HUES48 (cell line): ENCODE measurements around the gene GLCCI1.
A peak's percentile ranks its signal among the peaks of the same experiment; 100 is the strongest.

Experiments
- H3K27ac ChIP-seq: one replicate; pipeline ENCODE4 v1.7.0; 2013; ENCODE audit warnings: low read depth, low read length, inconsistent platforms
- H3K27me3 ChIP-seq: 2 replicates; pipeline ENCODE4 v1.6.1; 2013; ENCODE audit warnings: mild to moderate bottlenecking, low read length; ENCODE audit not compliant: control insufficient read depth, insufficient read depth
- H3K36me3 ChIP-seq: 2 replicates; pipeline ENCODE4 v1.6.1; 2013; ENCODE audit warnings: low read length; ENCODE audit not compliant: control insufficient read depth, insufficient read depth
- H3K4me1 ChIP-seq: 2 replicates; pipeline ENCODE4 v1.6.1; 2013; ENCODE audit warnings: mild to moderate bottlenecking, low read length; ENCODE audit not compliant: control insufficient read depth, insufficient read depth
- H3K4me3 ChIP-seq: 2 replicates; pipeline ENCODE4 v1.5.1; 2013; ENCODE audit warnings: mild to moderate bottlenecking, low read depth, low read length
- H3K9ac ChIP-seq: 2 replicates; pipeline ENCODE4 v1.6.1; 2013; ENCODE audit warnings: mild to moderate bottlenecking, low read depth, low read length, moderate library complexity
- H3K9me3 ChIP-seq: 2 replicates; pipeline ENCODE4 v1.6.1; 2013; ENCODE audit warnings: low read length; ENCODE audit not compliant: control insufficient read depth, insufficient read depth

The GLCCI1 gene

DNA sequence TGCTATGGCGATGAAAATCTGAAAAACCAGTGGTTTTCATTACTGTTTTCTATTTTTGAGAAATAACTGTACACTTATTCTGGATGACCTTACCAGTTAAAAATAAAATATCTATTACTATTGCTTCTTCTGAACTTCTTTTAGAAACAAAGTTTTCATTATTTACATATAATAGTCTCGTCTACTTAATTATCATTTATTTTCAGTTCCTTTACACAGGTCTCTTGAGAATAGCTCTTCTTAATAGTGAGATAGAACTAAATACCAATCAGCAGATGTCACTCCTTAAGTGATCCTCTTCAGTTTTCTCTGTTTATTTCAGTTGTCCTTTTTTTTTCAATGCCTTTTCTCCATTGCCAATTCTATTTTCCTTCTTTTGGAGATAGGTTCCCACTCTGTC, 4.3 kb upstream of the GLCCI1 start:
- Histone ChIP-seq H3K36me3 (no peaks in the 10 kb centered on the region), H3K4me3 (no peak overlapping the region), H3K27me3 (no peaks in the 10 kb centered on the region), H3K27ac (no peak overlapping the region), H3K9ac (no peak overlapping the region), H3K9me3 (no peaks in the 10 kb centered on the region), H3K4me1 (0 out of 2 replicates have a peak, but pooled peaks cover 3% of the 10 kb centered on the region)

DNA sequence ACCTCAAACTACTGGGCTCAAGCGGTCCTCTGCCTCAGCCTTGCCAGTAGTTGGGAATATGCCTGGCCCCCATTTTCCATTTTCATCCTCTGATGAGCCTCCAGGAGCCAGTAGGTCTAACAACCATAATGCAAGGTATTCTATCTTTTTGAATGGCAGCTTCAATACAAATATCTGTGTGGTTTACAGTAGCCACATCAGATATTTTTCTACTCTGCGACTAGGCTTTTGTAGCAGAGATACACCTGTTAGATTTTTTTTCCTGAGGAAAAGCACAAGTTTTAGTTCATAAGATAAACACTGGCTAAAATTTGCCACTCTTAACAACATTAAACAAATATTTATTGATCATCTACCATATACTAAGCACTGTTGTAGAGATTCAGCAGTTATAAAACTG, 3.9 kb upstream of the GLCCI1 start:
- no peak overlapping the region for H3K4me3 ChIP-seq
- no peaks in the 10 kb centered on the region for H3K27me3 ChIP-seq
- H3K27ac ChIP-seq: no peak overlapping the region
- H3K4me1 ChIP-seq: 0 out of 2 replicates have a peak, but pooled peaks cover 3% of the 10 kb centered on the region
- no peaks in the 10 kb centered on the region for H3K9me3 ChIP-seq
- H3K9ac ChIP-seq: no peak overlapping the region
- H3K36me3 ChIP-seq: no peaks in the 10 kb centered on the region

DNA sequence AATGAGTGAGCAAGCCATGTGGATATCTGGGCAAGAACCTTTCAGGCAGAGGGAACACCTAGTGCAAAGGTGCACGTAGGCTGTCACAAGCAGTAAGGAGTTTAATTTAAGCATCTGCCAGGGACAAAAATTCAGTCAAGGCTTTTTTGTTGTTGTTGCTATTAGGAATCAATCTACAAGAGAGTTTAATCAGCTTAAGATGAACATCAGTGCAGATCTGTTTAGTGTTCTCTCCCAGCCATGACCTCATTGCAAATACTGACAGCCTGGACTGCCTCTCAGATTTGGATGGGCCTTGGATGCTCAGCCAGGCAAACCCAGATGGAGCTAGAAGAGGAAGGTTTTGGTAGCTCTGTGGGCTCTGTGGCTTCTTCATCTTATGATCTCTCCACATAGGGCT, 3.3 kb upstream of the GLCCI1 start:
- Histone ChIP-seq H3K4me3 (no peak overlapping the region), H3K9ac (no peak overlapping the region), H3K36me3 (no peaks in the 10 kb centered on the region), H3K27me3 (no peaks in the 10 kb centered on the region), H3K4me1 (0 out of 2 replicates have a peak, but pooled peaks cover 3% of the 10 kb centered on the region), H3K27ac (no peak overlapping the region), H3K9me3 (no peaks in the 10 kb centered on the region)

GRCh38 chr7:7966141-7966734, 2.4 kb upstream of the GLCCI1 start:
- H3K27me3 ChIP-seq: no peaks in the 10 kb centered on the region
- no peak overlapping the region for H3K27ac ChIP-seq
- H3K4me1 ChIP-seq: peaks cover 13% of the 10 kb centered on the region
- no peak overlapping the region for H3K9ac ChIP-seq
- H3K9me3 ChIP-seq: no peaks in the 10 kb centered on the region
- no peaks in the 10 kb centered on the region for H3K36me3 ChIP-seq
- no peak overlapping the region for H3K4me3 ChIP-seq

DNA sequence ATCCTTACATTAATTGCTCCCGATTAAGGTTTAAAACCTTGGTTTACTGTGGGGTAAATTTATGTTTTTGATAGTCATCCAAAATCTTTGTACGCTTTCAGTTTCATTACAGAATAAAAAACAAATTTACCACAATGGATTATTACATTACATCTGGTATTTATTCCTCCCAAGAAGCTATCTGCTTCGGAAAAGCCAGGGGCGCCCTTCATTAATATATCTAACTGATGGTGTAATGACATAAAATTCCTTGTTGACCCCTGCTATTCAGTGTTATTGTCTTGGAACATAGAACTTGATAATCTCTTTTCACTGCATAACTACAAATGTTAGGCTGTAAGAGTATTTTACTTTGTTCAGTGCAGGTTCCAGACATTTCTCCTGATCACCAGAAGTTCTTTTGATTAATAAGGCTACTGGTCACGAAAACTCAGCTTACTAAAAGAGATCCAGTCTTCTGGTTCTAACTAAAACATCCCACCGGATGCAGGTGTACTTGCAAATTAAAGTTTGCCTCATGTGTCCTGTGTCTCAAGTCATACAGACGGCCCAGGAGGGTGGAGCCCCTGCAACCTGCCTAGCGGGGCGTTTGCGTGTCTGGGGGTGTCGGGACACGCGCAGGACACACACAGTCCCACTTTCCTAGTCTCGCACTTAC, 581 bp upstream of the GLCCI1 start:
- H3K27ac ChIP-seq: no peak overlapping the region
- H3K4me1 ChIP-seq: peaks cover 30% of the 10 kb centered on the region
- H3K36me3 ChIP-seq: no peaks in the 10 kb centered on the region
- no peaks in the 10 kb centered on the region for H3K9me3 ChIP-seq
- no peak overlapping the region for H3K9ac ChIP-seq
- peak overlapping the region; percentile 98 for H3K4me3 ChIP-seq
- no peaks in the 10 kb centered on the region for H3K27me3 ChIP-seq

GRCh38 chr7:7969306-7970236, 975 bp downstream of the GLCCI1 start:
- H3K27me3 ChIP-seq: no peaks in the 10 kb centered on the region
- peak overlapping the region; percentile 53 for H3K9ac ChIP-seq
- peaks cover 39% of the 10 kb centered on the region for H3K4me1 ChIP-seq
- peak overlapping the region; percentile 97 for H3K27ac ChIP-seq
- no peaks in the 10 kb centered on the region for H3K9me3 ChIP-seq
- H3K36me3 ChIP-seq: no peaks in the 10 kb centered on the region
- peak overlapping the region; percentile 98 for H3K4me3 ChIP-seq

- peak overlapping the region; percentile 53 for H3K9ac ChIP-seq
- H3K36me3 ChIP-seq: no peaks in the 10 kb centered on the region
- H3K4me1 ChIP-seq: peaks cover 41% of the 10 kb centered on the region
- no peaks in the 10 kb centered on the region for H3K27me3 ChIP-seq
- H3K9me3 ChIP-seq: no peaks in the 10 kb centered on the region
- peak overlapping the region; percentile 98 for H3K4me3 ChIP-seq
- peak overlapping the region; percentile 76 for H3K27ac ChIP-seq
Observed at GRCh38 chr7:7970237-7970530, 1.6 kb downstream of the GLCCI1 start.

GRCh38 chr7:7970531-7971307, 2.1 kb downstream of the GLCCI1 start:
- Histone ChIP-seq H3K27ac (no peak overlapping the region), H3K4me1 (peaks cover 46% of the 10 kb centered on the region), H3K9me3 (no peaks in the 10 kb centered on the region), H3K4me3 (peak overlapping the region; percentile 98), H3K9ac (no peak overlapping the region), H3K36me3 (no peaks in the 10 kb centered on the region), H3K27me3 (no peaks in the 10 kb centered on the region)

DNA sequence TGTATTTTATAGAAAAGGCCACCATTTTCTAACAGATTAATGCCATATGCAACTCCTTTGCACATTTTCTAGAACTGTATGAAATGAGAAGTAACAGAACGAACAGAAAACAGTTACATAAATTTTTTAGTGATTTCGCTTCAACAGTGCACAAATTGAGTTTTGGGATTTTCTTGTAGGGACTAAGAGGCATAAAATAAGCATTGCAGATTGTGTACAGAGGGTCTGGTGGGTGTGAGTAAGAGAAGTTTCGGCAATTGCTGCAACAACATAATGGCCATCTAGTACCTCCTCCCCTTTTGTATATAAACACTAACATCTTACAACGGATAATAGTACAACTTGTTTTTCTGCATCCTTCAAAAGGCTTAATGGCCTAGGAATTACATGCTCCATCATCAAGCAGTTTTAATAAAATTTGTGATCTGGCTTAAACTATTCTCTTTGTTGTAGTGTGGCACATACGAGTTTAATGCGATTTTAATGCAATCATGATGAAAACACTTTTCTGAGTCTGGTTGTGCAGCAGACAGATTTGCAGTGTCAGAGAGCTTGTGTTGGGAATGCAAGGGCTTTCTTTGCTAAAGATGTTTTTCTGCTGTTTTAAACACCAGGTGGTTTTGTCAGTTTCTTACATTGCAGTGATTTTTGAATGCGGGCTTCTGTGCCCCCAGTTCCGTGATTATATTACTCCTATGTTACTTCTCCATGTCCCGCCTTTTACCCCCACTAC, 2.9 kb downstream of the GLCCI1 start:
- Histone ChIP-seq H3K36me3 (no peaks in the 10 kb centered on the region), H3K27ac (no peak overlapping the region), H3K4me3 (peak overlapping the region; percentile 98), H3K9ac (no peak overlapping the region), H3K4me1 (peaks cover 46% of the 10 kb centered on the region), H3K27me3 (no peaks in the 10 kb centered on the region), H3K9me3 (no peaks in the 10 kb centered on the region)

DNA sequence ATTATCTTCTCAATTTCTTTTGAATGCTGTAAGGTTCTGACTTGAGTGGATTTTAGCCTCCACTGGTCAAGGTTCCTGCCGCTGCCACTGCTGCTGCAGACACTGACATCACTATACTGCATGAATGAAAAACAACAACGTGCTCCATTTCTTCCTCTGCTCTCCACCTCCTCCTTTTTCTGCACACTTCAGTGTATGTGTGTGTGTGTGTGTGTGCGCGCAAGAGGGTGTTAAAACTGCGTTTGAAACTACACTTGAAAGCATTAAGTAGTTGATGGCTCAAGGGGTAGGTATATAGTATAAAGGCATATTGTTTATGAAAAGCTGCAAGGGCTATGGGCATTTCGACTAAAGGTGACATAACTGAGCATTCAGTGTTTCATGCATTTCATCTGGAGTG, 3.5 kb downstream of the GLCCI1 start:
- H3K9me3 ChIP-seq: no peaks in the 10 kb centered on the region
- H3K4me1 ChIP-seq: peaks cover 46% of the 10 kb centered on the region
- H3K36me3 ChIP-seq: no peaks in the 10 kb centered on the region
- H3K27me3 ChIP-seq: no peaks in the 10 kb centered on the region
- no peak overlapping the region for H3K9ac ChIP-seq
- peak overlapping the region; percentile 98; the same call in 1 of the 2 replicates for H3K4me3 ChIP-seq
- H3K27ac ChIP-seq: no peak overlapping the region
